GM19455 (cell line): ENCODE data around the gene ZNF774.
"Not testable (repeated sequence)": the region's sequence is repeated elsewhere in the genome, so short reads cannot be mapped to it uniquely, and the experiment has no call there.

Experiments used
- ATAC-seq: cut with Tn5 transposase; IDR thresholded peaks from one replicate; pipeline ENCODE4 v1.9.1; 2021; ENCODE audit not compliant: unreplicated experiment

The ZNF774 gene

GRCh38 chr15:90388462-90389380, 36.6 kb downstream of the ZNF774 start:
- ATAC-seq, result peak; percentile 57

- no peak for ATAC-seq
These were observed 37.4 kb downstream of the ZNF774 start for GRCh38 chr15:90389513-90389912.

GRCh38 chr15:90393040-90393439, 41.0 kb downstream of the ZNF774 start:
- no peak for ATAC-seq

- no peak for ATAC-seq
These were observed 42.0 kb downstream of the ZNF774 start for GRCh38 chr15:90394074-90394473.

- no peak for ATAC-seq
These were observed 42.8 kb downstream of the ZNF774 start for GRCh38 chr15:90394748-90395442.

GRCh38 chr15:90396321-90396720, 44.2 kb downstream of the ZNF774 start:
- ATAC-seq, result no peak

GRCh38 chr15:90400005-90400758, 48.1 kb downstream of the ZNF774 start:
- peak; percentile 10 for ATAC-seq

GRCh38 chr15:90400759-90401314, 48.8 kb downstream of the ZNF774 start:
- peak; percentile 96 for ATAC-seq

- ATAC-seq, result no peak
These were observed 49.4 kb downstream of the ZNF774 start for GRCh38 chr15:90401495-90401894.

GRCh38 chr15:90402223-90402622, 50.1 kb downstream of the ZNF774 start:
- ATAC-seq, result no peak

GRCh38 chr15:90402767-90403166, 50.7 kb downstream of the ZNF774 start:
- ATAC-seq, result no peak

- ATAC-seq, result no peak
These were observed 53.0 kb downstream of the ZNF774 start for GRCh38 chr15:90405055-90405607.

- no peak for ATAC-seq
These were observed 55.3 kb downstream of the ZNF774 start for GRCh38 chr15:90407336-90407735.

- ATAC-seq, result no peak
These were observed 55.8 kb downstream of the ZNF774 start for GRCh38 chr15:90407871-90408317.

GRCh38 chr15:90408657-90409056, 56.6 kb downstream of the ZNF774 start:
- no peak for ATAC-seq

GRCh38 chr15:90409587-90409986, 57.5 kb downstream of the ZNF774 start:
- ATAC-seq, result not testable (repeated sequence)

- not testable (repeated sequence) for ATAC-seq
These were observed 58.2 kb downstream of the ZNF774 start for GRCh38 chr15:90410316-90410715.

- no peak for ATAC-seq
These were observed 59.1 kb downstream of the ZNF774 start for GRCh38 chr15:90411176-90411575.
